Chondrocyte (in vitro differentiated cells): ENCODE data around the gene FARP1. TPM values are rescaled to one million over a fixed set of nuclear protein-coding genes. Genes with fewer than 3 reads are reported as not detected.

Source experiments
- DNase-seq: peaks from one replicate; pipeline ENCODE4 v3.0.0; 2021; ENCODE audit warnings: mixed read lengths, low spot score
- H3K27ac Mint-ChIP-seq: one replicate; pipeline ENCODE4 v1.8.0; 2021; ENCODE audit warnings: mild to moderate bottlenecking, moderate library complexity, mixed read lengths; ENCODE audit not compliant: unreplicated experiment
- H3K27me3 Mint-ChIP-seq: 2 replicates; pipeline ENCODE4 v1.8.0; 2021; ENCODE audit warnings: low read depth, mixed read lengths
- H3K36me3 Mint-ChIP-seq: 2 replicates; pipeline ENCODE4 v1.8.0; 2021; ENCODE audit warnings: low read depth, mixed read lengths
- H3K4me1 Mint-ChIP-seq: 2 replicates; pipeline ENCODE4 v1.8.0; 2021; ENCODE audit warnings: low read depth, mild to moderate bottlenecking, mixed read lengths
- H3K4me3 Mint-ChIP-seq: one replicate; pipeline ENCODE4 v1.8.0; 2021; ENCODE audit warnings: mild to moderate bottlenecking, moderate library complexity, mixed read lengths; ENCODE audit not compliant: unreplicated experiment
- H3K9me3 Mint-ChIP-seq: 2 replicates; pipeline ENCODE4 v1.8.0; 2021; ENCODE audit warnings: low read depth, mixed read lengths
- CTCF ChIP-seq: fragments of 200-600 bp; sonication (generic); IDR thresholded peaks from 2 replicates; pipeline ENCODE4 v1.5.0; 2021; ENCODE audit warnings: antibody characterized with exemption, mild to moderate bottlenecking, moderate library complexity
- total RNA-seq: library from RNA; stranded (reverse); gene quantifications from 3 replicates; pipeline ENCODE4 v1.2.1, GENCODE V29; 2021

FARP1 gene
- total RNA-seq, 1 donor from 2014 or later, result 331 TPM

- H3K9me3 Mint-ChIP-seq, result no peaks in the 10 kb centered on the region
- H3K36me3 Mint-ChIP-seq, result peaks cover 12% of the 10 kb centered on the region
- H3K27me3 Mint-ChIP-seq, result no peaks in the 10 kb centered on the region
- H3K4me3 Mint-ChIP-seq, result no peak overlapping the region
- TF ChIP-seq CTCF, result no peak
- DNase-seq, result no peak
- peaks cover 41% of the 10 kb centered on the region for H3K4me1 Mint-ChIP-seq
- no peak overlapping the region for H3K27ac Mint-ChIP-seq
Observed at GRCh38 chr13:98317573-98318171, 174.8 kb downstream of the FARP1 start.

- Mint-ChIP-seq H3K9me3 (no peaks in the 10 kb centered on the region), H3K27me3 (no peaks in the 10 kb centered on the region), H3K4me3 (no peak overlapping the region), H3K4me1 (peaks cover 36% of the 10 kb centered on the region), H3K27ac (no peak overlapping the region), H3K36me3 (peaks cover 12% of the 10 kb centered on the region)
- TF ChIP-seq CTCF, result no peak
- no peak for DNase-seq
Observed at GRCh38 chr13:98318263-98318878, 175.5 kb downstream of the FARP1 start.

GRCh38 chr13:98320561-98321105 lies 177.7 kb downstream of the FARP1 start:
- no peak overlapping the region for H3K27ac Mint-ChIP-seq
- no peak for TF ChIP-seq CTCF

GRCh38 chr13:98321395-98321794 lies 178.5 kb downstream of the FARP1 start:
- DNase-seq, result no peak
- no peaks in the 10 kb centered on the region for H3K27me3 Mint-ChIP-seq
- H3K4me1 Mint-ChIP-seq, result peaks cover 45% of the 10 kb centered on the region
- no peaks in the 10 kb centered on the region for H3K9me3 Mint-ChIP-seq
- no peak overlapping the region for H3K4me3 Mint-ChIP-seq
- no peak for TF ChIP-seq CTCF
- peaks cover 8% of the 10 kb centered on the region for H3K36me3 Mint-ChIP-seq
- H3K27ac Mint-ChIP-seq, result no peak overlapping the region

More at GRCh38 chr13:98320561-98321105, 177.7 kb downstream of the FARP1 start:
- no peak overlapping the region for H3K4me3 Mint-ChIP-seq
- no peak for DNase-seq
- H3K27me3 Mint-ChIP-seq, result no peaks in the 10 kb centered on the region
- H3K36me3 Mint-ChIP-seq, result peaks cover 8% of the 10 kb centered on the region
- no peaks in the 10 kb centered on the region for H3K9me3 Mint-ChIP-seq
- H3K4me1 Mint-ChIP-seq, result peaks cover 44% of the 10 kb centered on the region

GRCh38 chr13:98322091-98322718 lies 179.3 kb downstream of the FARP1 start:
- Mint-ChIP-seq H3K9me3 (no peaks in the 10 kb centered on the region), H3K4me3 (no peak overlapping the region), H3K27ac (peak overlapping the region; percentile 6), H3K36me3 (peaks cover 4% of the 10 kb centered on the region), H3K27me3 (no peaks in the 10 kb centered on the region), H3K4me1 (peaks cover 53% of the 10 kb centered on the region)
- no peak for TF ChIP-seq CTCF
- no peak for DNase-seq
